ENCODE results near the gene ZNF526. TPM values are rescaled to one million over a fixed set of nuclear protein-coding genes. Genes with fewer than 3 reads are reported as not detected.
A peak's percentile ranks its signal among the peaks of the same experiment; 100 is the strongest.

Gene ZNF526
- total RNA-seq, 1 experiment from 2014 or later = 13.1 TPM

DNA sequence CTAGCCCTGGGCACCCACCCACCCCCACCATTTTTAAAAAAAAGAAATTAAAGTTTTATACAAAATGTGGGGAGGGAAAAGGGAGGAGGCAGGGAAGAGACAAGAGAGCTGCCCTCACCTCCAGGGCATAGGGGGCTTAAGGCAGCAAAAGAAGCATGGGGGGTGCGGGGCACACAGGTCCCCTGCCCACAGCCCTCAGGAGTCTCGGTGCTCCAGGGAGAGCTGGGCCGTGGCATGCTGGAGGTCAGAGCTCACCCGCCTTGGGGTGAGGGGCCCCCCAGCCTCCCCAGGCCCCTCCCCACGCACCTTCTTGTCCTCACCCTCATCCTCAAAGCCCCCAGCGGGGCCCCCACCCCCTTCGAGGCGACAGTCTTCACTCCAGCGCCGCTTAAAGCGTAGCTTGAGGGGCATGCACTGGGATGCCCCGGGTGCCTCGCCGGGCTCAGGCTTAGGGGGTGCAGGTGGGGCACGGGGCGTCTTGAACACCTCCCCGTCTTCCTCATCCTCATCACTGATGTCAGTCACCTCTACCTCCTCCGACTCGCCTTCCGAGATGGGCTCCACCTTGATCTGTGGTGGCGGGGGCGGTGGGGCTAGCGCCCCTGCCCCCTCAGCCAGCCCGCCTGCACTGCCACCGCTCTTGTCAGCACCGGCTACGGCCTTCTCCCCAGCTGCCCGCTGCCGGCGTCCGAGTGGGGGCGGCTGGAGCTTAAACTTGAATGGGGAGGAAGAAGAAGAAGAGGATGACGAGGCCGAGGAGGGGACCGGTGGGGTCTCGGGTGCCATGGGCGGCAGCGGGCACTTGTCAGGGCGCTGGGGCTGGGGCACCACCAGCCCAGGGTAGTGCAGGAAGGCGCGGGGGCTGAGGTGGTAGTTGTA lies 28.4 kb downstream of the ZNF526 start:
- DNase-seq (ENCODE audit: low read depth, low spot score) = no peak
- ATAC-seq = no peak
- no peaks in the 10 kb centered on the region for H3K27me3 ChIP-seq (ENCODE audit: insufficient read depth, low read length)
- POLR2A ChIA-PET = interaction anchor here (0.7 kb wide), 1 partner anchor 22 kb away, joined by 3 read pairs; no protein-coding TSS in a partner anchor
- intact Hi-C loops (cut with micrococcal nuclease) = no loop called here
- no peaks in the 10 kb centered on the region for H3K9me3 ChIP-seq (ENCODE audit: control insufficient read depth in 1 of 2, insufficient read depth in 1 of 2, low read depth in 1 of 2, low read length in 2 of 2)
- no peak overlapping the region for H3K4me3 ChIP-seq (replicated peaks in 1 of 2; ENCODE audit: low read depth in 1 of 2, low read length in 2 of 2)
- RAD21 ChIA-PET (ENCODE audit: low non-redundant PET in 1 of 2, low total read pairs in 2 of 2, uncharacterized antibody in 2 of 2, unreplicated experiment in 2 of 2) = interaction anchor here in 1 of 2 experiments (0.6 kb wide), 1 partner anchor 30 kb away, joined by 5 read pairs; no protein-coding TSS in a partner anchor
- H3K36me3 ChIP-seq (ENCODE audit: control insufficient read depth in 1 of 2, insufficient read depth in 2 of 2, low read length in 2 of 2) = peaks cover 0 to 7% of the 10 kb centered on the region in 2 experiments; a peak in 2 of 4 replicates
- BruUV-seq (replicated peaks) = no TSS peak
- no peak overlapping the region; the same call in 1 of the 2 replicates for H3K27ac ChIP-seq (ENCODE audit: low read depth, low read length)
- H3K4me1 ChIP-seq (ENCODE audit: control insufficient read depth in 1 of 2, insufficient read depth in 2 of 2, low read length in 2 of 2) = peaks cover 26 to 51% of the 10 kb centered on the region in 2 experiments
- peaks cover 43% of the 10 kb centered on the region for H3K79me2 ChIP-seq (ENCODE audit: insufficient read depth, low read length)
- H3K9me2 ChIP-seq (ENCODE audit: insufficient read depth) = no peaks in the 10 kb centered on the region
- no peak overlapping the region for H2AFZ ChIP-seq (ENCODE audit: low read depth, low read length, poor library complexity, severe bottlenecking)
- H3K4me2 ChIP-seq (ENCODE audit: low read length) = no peak overlapping the region
- CTCF ChIA-PET = no interaction called here
- TF ChIP-seq ELF1 (IDR thresholded peaks at IDR 0.05; ENCODE audit: borderline replicate concordance, low read depth) (no peak), POLR2AphosphoS5 (IDR thresholded peaks at IDR 0.05; ENCODE audit: low read depth, low read length) (0 out of 2 replicates have a peak, but pooled peaks have one; percentile 16)
- H3K9ac ChIP-seq (ENCODE audit: low read length) = no peak overlapping the region
- peaks cover 3% of the 10 kb centered on the region; the same call in 1 of the 2 replicates for H4K20me1 ChIP-seq (ENCODE audit: insufficient read depth)

DNA sequence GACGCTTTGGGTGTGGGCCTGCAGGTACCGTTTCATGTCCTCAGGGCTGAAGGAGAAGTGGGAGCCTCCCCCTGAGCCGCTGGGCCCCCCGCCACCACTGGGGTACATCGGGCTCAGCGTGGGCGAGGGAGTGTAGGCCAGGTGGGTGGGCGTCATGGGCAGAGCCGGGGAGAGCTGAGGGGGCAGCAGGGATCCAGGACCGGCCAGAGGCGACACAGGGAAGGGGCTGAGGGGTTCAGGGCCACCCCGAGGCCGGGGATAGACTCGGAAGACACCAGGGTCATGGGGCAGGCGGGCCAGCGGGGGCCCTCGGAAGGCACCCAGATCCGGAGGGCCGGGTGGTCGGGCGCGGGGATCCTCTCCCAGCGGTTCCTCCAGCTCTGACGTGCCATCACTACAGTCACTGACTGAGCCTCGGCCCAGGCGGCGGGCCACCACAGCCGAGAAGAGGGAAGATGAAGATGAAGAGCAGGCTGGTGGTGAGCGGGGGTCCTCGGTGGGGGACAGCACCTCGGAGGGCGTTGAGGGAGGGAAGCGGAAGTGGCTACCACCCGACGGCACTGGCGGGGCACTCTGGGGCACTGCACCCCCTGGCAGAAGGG lies 29.1 kb downstream of the ZNF526 start:
- H3K79me2 ChIP-seq (ENCODE audit: insufficient read depth, low read length) = peaks cover 47% of the 10 kb centered on the region
- CTCF ChIA-PET = no interaction called here
- TF ChIP-seq, protein P1, sequence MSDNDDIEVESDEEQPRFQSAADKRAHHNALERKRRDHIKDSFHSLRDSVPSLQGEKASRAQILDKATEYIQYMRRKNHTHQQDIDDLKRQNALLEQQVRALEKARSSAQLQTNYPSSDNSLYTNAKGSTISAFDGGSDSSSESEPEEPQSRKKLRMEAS (IDR thresholded peaks at IDR 0.05) = no peak
- TF ChIP-seq EZH2 (IDR thresholded peaks at IDR 0.05) (no peak), CBX3 (IDR thresholded peaks at IDR 0.05; ENCODE audit: low read depth) (no peak)
- TF ChIP-seq, protein P2, sequence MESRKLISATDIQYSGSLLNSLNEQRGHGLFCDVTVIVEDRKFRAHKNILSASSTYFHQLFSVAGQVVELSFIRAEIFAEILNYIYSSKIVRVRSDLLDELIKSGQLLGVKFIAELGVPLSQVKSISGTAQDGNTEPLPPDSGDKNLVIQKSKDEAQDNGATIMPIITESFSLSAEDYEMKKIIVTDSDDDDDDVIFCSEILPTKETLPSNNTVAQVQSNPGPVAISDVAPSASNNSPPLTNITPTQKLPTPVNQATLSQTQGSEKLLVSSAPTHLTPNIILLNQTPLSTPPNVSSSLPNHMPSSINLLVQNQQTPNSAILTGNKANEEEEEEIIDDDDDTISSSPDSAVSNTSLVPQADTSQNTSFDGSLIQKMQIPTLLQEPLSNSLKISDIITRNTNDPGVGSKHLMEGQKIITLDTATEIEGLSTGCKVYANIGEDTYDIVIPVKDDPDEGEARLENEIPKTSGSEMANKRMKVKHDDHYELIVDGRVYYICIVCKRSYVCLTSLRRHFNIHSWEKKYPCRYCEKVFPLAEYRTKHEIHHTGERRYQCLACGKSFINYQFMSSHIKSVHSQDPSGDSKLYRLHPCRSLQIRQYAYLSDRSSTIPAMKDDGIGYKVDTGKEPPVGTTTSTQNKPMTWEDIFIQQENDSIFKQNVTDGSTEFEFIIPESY (IDR thresholded peaks at IDR 0.05; ENCODE audit: extremely low read depth, insufficient replicate concordance, low read length) = no peak

More for the DNA sequence above, 29.1 kb downstream of the ZNF526 start:
- intact Hi-C loops (cut with micrococcal nuclease) = no loop called here
- ChIA-PET RAD21 (ENCODE audit: low non-redundant PET in 1 of 2, low total read pairs in 2 of 2, uncharacterized antibody in 2 of 2, unreplicated experiment in 2 of 2) (no interaction called here), POLR2A (interaction anchor here (0.6 to 0.8 kb wide), 3 partner anchors 13 to 30 kb away, joined by 3 to 4 read pairs (median 3); no protein-coding TSS in a partner anchor)
- H3K36me3 ChIP-seq (ENCODE audit: control insufficient read depth in 1 of 2, insufficient read depth in 2 of 2, low read length in 2 of 2) = peaks cover 0 to 7% of the 10 kb centered on the region in 2 experiments; a peak in 2 of 4 replicates
- no peaks in the 10 kb centered on the region for H3K27me3 ChIP-seq (ENCODE audit: insufficient read depth, low read length)
- no peaks in the 10 kb centered on the region for H3K9me2 ChIP-seq (ENCODE audit: insufficient read depth)
- no peaks in the 10 kb centered on the region for H3K9me3 ChIP-seq (ENCODE audit: control insufficient read depth in 1 of 2, insufficient read depth in 1 of 2, low read depth in 1 of 2, low read length in 2 of 2)
- H3K9ac ChIP-seq (ENCODE audit: low read length) = no peak overlapping the region
- no peak overlapping the region; the same call in 1 of the 2 replicates for H3K27ac ChIP-seq (ENCODE audit: low read depth, low read length)
- peaks cover 26 to 51% of the 10 kb centered on the region in 2 experiments for H3K4me1 ChIP-seq (ENCODE audit: control insufficient read depth in 1 of 2, insufficient read depth in 2 of 2, low read length in 2 of 2)
- BruUV-seq (replicated peaks) = no TSS peak
- no peak for DNase-seq (ENCODE audit: low read depth, low spot score)
- ATAC-seq = no peak
- no peak overlapping the region for H3K4me2 ChIP-seq (ENCODE audit: low read length)
- peaks cover 3% of the 10 kb centered on the region; the same call in 1 of the 2 replicates for H4K20me1 ChIP-seq (ENCODE audit: insufficient read depth)
- no peak overlapping the region for H3K4me3 ChIP-seq (replicated peaks in 1 of 2; ENCODE audit: low read depth in 1 of 2, low read length in 2 of 2)
- H2AFZ ChIP-seq (ENCODE audit: low read depth, low read length, poor library complexity, severe bottlenecking) = no peak overlapping the region
